Esophagus muscularis mucosa (tissue), 4 donors: ENCODE data around the gene MRPL58. TPM values are rescaled to one million over a fixed set of nuclear protein-coding genes. Genes with fewer than 3 reads are reported as not detected.

Experiments used
- DNase-seq: peaks from one replicate; pipeline ENCODE4 v3.0.0-alpha.2; 2017; ENCODE audit errors: extremely low spot score
- H3K27ac ChIP-seq, 4 donors: fragments of 200-600 bp; sonication (generic); replicated peaks in 1 of 4; 1 replicate in 3 of 4; 2 replicates in 1 of 4; pipeline ENCODE4 v1.5.1; 2016 to 2019; ENCODE audit warnings: mild to moderate bottlenecking in 1 of 4
- H3K27me3 ChIP-seq, 4 donors: fragments of 200-600 bp; sonication (generic); one replicate each; pipeline versions ENCODE4 v1.5.1 to v1.6.0; 2016 to 2019
- H3K36me3 ChIP-seq, 4 donors: fragments of 200-600 bp; sonication (generic); one replicate each; pipeline ENCODE4 v1.5.1; 2016 to 2019
- H3K4me1 ChIP-seq, 4 donors: fragments of 200-600 bp; sonication (generic); one replicate each; pipeline ENCODE4 v1.5.1; 2016 to 2019
- H3K4me3 ChIP-seq, 4 donors: fragments of 200-600 bp; sonication (generic); 1 replicate in 2 of 4; 2 replicates in 2 of 4; pipeline ENCODE4 v1.5.1; 2016 to 2019; ENCODE audit warnings: mild to moderate bottlenecking in 4 of 4, moderate library complexity in 1 of 4
- H3K9me3 ChIP-seq, 4 donors: fragments of 200-600 bp; sonication (generic); 1 replicate in 3 of 4; 2 replicates in 1 of 4; pipeline ENCODE4 v1.5.1; 2016 to 2019
- EP300 ChIP-seq: sonication (generic); formaldehyde crosslinking; IDR thresholded peaks from one replicate; pipeline ENCODE4 v1.6.1; 2017; ENCODE audit warnings: antibody characterized with exemption
- POLR2A ChIP-seq: fragments of 450-650 bp; IDR thresholded peaks from one replicate; pipeline ENCODE4 v1.6.1; 2017; ENCODE audit warnings: antibody characterized with exemption, moderate library complexity, mild to moderate bottlenecking, low read depth
- POLR2AphosphoS5 ChIP-seq, 2 donors: sonication (generic); formaldehyde crosslinking; IDR thresholded peaks; one replicate each; pipeline ENCODE4 v1.6.1; 2017; ENCODE audit warnings: antibody characterized with exemption in 2 of 2
- WGBS: methylation state at CpG from one replicate; pipeline ENCODE4 v1.1.5; 2018; 5-methylcytosine and 5-hydroxymethylcytosine counted together
- intact Hi-C: fragments of 100-400 bp; cut with DNase I; formaldehyde crosslinking; loops from one replicate; pipeline ENCODE4 v1.15.1; 2023
- small RNA-seq, 3 donors: library from RNA; depleted of rRNA; stranded (forward); fragments of <200 nt; gene quantifications; one replicate each; pipeline ENCODE3, GENCODE V24; 2016
- total RNA-seq, 4 donors: library from RNA; depleted of rRNA; stranded (reverse); fragments of >200 nt; gene quantifications; one replicate each; pipeline versions ENCODE4 v1.1.0 to v1.2.1, GENCODE V29; 2016
- TF ChIP-seq, protein P1 (sequence below), 3 experiments: fragments of 200-600 bp in 2 of 3; fragments of 450-650 bp in 1 of 3; sonication (generic) in 2 of 3; IDR thresholded peaks; one replicate each; pipeline ENCODE4 v1.5.1; 2017 to 2019; ENCODE audit warnings: antibody characterized with exemption in 3 of 3, mild to moderate bottlenecking in 2 of 3, moderate library complexity in 1 of 3

MRPL58 gene
- total RNA-seq, 4 donors from 2014 or later, result 34.9 to 47.8 (median 40.2) TPM

- intact Hi-C loops, result no loop called here
- no peak for DNase-seq
- TF ChIP-seq, protein P1, sequence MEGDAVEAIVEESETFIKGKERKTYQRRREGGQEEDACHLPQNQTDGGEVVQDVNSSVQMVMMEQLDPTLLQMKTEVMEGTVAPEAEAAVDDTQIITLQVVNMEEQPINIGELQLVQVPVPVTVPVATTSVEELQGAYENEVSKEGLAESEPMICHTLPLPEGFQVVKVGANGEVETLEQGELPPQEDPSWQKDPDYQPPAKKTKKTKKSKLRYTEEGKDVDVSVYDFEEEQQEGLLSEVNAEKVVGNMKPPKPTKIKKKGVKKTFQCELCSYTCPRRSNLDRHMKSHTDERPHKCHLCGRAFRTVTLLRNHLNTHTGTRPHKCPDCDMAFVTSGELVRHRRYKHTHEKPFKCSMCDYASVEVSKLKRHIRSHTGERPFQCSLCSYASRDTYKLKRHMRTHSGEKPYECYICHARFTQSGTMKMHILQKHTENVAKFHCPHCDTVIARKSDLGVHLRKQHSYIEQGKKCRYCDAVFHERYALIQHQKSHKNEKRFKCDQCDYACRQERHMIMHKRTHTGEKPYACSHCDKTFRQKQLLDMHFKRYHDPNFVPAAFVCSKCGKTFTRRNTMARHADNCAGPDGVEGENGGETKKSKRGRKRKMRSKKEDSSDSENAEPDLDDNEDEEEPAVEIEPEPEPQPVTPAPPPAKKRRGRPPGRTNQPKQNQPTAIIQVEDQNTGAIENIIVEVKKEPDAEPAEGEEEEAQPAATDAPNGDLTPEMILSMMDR (IDR thresholded peaks at IDR 0.05), result no peak
- no peak for TF ChIP-seq POLR2AphosphoS5 (IDR thresholded peaks at IDR 0.05)
- TF ChIP-seq POLR2A, result no peak
- no peak for TF ChIP-seq EP300
These were observed 57.3 kb downstream of the MRPL58 start for GRCh38 chr17:75069783-75070182.

More at GRCh38 chr17:75069783-75070182, 57.3 kb downstream of the MRPL58 start:
- Histone ChIP-seq H3K27me3 (no peaks in the 10 kb centered on the region), H3K4me3 (no peak overlapping the region), H3K27ac (no peak overlapping the region), H3K4me1 (peaks cover 0 to 12% (median 3%) of the 10 kb centered on the region in 4 donors), H3K9me3 (no peaks in the 10 kb centered on the region), H3K36me3 (peaks cover 2 to 9% (median 5%) of the 10 kb centered on the region in 4 donors)
- WGBS, result 96% methylated on average over 2 of the region's 2 CpGs

Small RNAs within 50 kb of the gene (small RNA-seq; reads per million reads assigned to genes)
- 0 reads per million in 3 donors for gene AC111186.1
- gene RN7SL573P, result 0 reads per million in 3 donors
- gene RNU6-362P, result 0 reads per million in 3 donors

Other genes with a start within 250 kb of the MRPL58 start
- gene NAT9, start 236.3 kb upstream of the MRPL58 start, total RNA-seq, result 10 to 100 TPM; 10.4 to 22.4 (median 17.7) TPM
- gene GRIN2C, start 152.8 kb upstream of the MRPL58 start, total RNA-seq, result 1 to 10 TPM in 1 of 4 donors, under 1 TPM in 3; 0.17 to 2.5 (median 0.50) TPM
- 10 to 100 TPM in 1 of 4 donors, 1 to 10 TPM in 3; 4.9 to 10.6 (median 7.0) TPM for gene FDXR, start 139.7 kb upstream of the MRPL58 start, total RNA-seq
- gene FADS6, start 119.0 kb upstream of the MRPL58 start, total RNA-seq, result under 1 TPM in 1 of 4 donors, not detected in 3; 0.33 TPM
- under 1 TPM in 1 of 4 donors, not detected in 3; 0.39 TPM for gene USH1G, start 89.4 kb upstream of the MRPL58 start, total RNA-seq
- gene OTOP2, start 88.4 kb upstream of the MRPL58 start, total RNA-seq, result not detected
- not detected for gene OTOP3, start 76.8 kb upstream of the MRPL58 start, total RNA-seq
- gene HID1, start 39.9 kb upstream of the MRPL58 start, total RNA-seq, result 10 to 100 TPM in 2 of 4 donors, 1 to 10 TPM in 2; 4.5 to 17.1 (median 10.9) TPM
- 10 to 100 TPM; 14.6 to 36.7 (median 24.3) TPM for gene CDR2L, start 25.0 kb upstream of the MRPL58 start, total RNA-seq
- 100 to 1,000 TPM; 202 to 388 (median 256) TPM for gene ATP5PD, start 34.3 kb downstream of the MRPL58 start, total RNA-seq
- 10 to 100 TPM; 20.3 to 37.7 (median 29.9) TPM for gene KCTD2, start 34.6 kb downstream of the MRPL58 start, total RNA-seq
- gene SLC16A5, start 75.3 kb downstream of the MRPL58 start, total RNA-seq, result 1 to 10 TPM; 3.8 to 9.7 (median 7.6) TPM
- gene ARMC7, start 97.3 kb downstream of the MRPL58 start, total RNA-seq, result 10 to 100 TPM in 1 of 4 donors, 1 to 10 TPM in 3; 3.5 to 10.3 (median 6.7) TPM
- 10 to 100 TPM; 70.6 to 98.7 (median 75.1) TPM for gene NT5C, start 119.1 kb downstream of the MRPL58 start, total RNA-seq
- gene JPT1, start 141.8 kb downstream of the MRPL58 start, total RNA-seq, result 10 to 100 TPM in 3 of 4 donors, 1 to 10 TPM in 1; 5.4 to 24.2 (median 18.4) TPM
- 100 to 1,000 TPM in 1 of 4 donors, 10 to 100 TPM in 3; 64.4 to 101 (median 80.0) TPM for gene SUMO2, start 170.3 kb downstream of the MRPL58 start, total RNA-seq
- gene NUP85, start 193.0 kb downstream of the MRPL58 start, total RNA-seq, result 10 to 100 TPM; 20.4 to 32.4 (median 23.3) TPM
- 10 to 100 TPM; 14.6 to 31.4 (median 21.2) TPM for gene GGA3, start 248.9 kb downstream of the MRPL58 start, total RNA-seq
- gene MRPS7, start 249.2 kb downstream of the MRPL58 start, total RNA-seq, result 10 to 100 TPM; 37.8 to 40.6 (median 39.1) TPM